Tibial artery (tissue), 4 donors: Measurements from ENCODE around the gene FGF14.

Experiments
- DNase-seq, 2 donors: peaks; one replicate each; pipeline ENCODE4 v3.0.0-alpha.2; 2019
- H3K27ac ChIP-seq, 2 donors: fragments of 200-600 bp; sonication (generic) in 1 of 2; 1 replicate in 1 of 2; 2 replicates in 1 of 2; pipeline ENCODE4 v1.5.1; 2018 to 2019; ENCODE audit warnings: mild to moderate bottlenecking in 1 of 2
- H3K27me3 ChIP-seq, 2 donors: fragments of 200-600 bp; sonication (generic) in 1 of 2; one replicate each; pipeline versions ENCODE4 v1.5.1 to v1.6.0; 2016 to 2019
- H3K36me3 ChIP-seq, 3 donors: fragments of 200-600 bp; sonication (generic) in 2 of 3; one replicate each; pipeline ENCODE4 v1.5.1; 2016 to 2019; ENCODE audit warnings: mild to moderate bottlenecking in 2 of 3
- H3K4me1 ChIP-seq, 4 donors: fragments of 200-600 bp; sonication (generic) in 2 of 4; 1 replicate in 3 of 4; 2 replicates in 1 of 4; pipeline ENCODE4 v1.5.1; 2016 to 2019
- H3K4me3 ChIP-seq, 2 donors: fragments of 200-600 bp; sonication (generic) in 1 of 2; 1 replicate in 1 of 2; 2 replicates in 1 of 2; pipeline ENCODE4 v1.5.1; 2018 to 2019; ENCODE audit warnings: mild to moderate bottlenecking in 2 of 2
- H3K9me3 ChIP-seq, 3 donors: fragments of 200-600 bp; sonication (generic) in 1 of 3; one replicate each; pipeline ENCODE4 v1.5.1; 2016 to 2019
- CTCF ChIP-seq, 2 experiments: fragments of 200-600 bp in 1 of 2; fragments of 450-650 bp in 1 of 2; IDR thresholded peaks; one replicate each; pipeline ENCODE4 v1.5.1; 2017 to 2019; ENCODE audit warnings: antibody characterized with exemption in 2 of 2, mild to moderate bottlenecking in 1 of 2, moderate library complexity in 1 of 2
- intact Hi-C: fragments of 100-400 bp; cut with DNase I; formaldehyde crosslinking; loops from one replicate; pipeline ENCODE4 v1.15.0; 2023; ENCODE audit warnings: low total_unique reads

The FGF14 gene

GRCh38 chr13:102380012-102380411 is 21.8 kb downstream of the FGF14 start:
- Histone ChIP-seq H3K27ac (no peak overlapping the region), H3K4me3 (no peak overlapping the region), H3K27me3 (no peaks in the 10 kb centered on the region), H3K4me1 (no peaks in the 10 kb centered on the region), H3K9me3 (no peaks in the 10 kb centered on the region), H3K36me3 (no peaks in the 10 kb centered on the region)
- no peak for DNase-seq
- no peak for TF ChIP-seq CTCF (IDR thresholded peaks at IDR 0.05)
- intact Hi-C loops = no loop called here

- no peak for TF ChIP-seq CTCF (IDR thresholded peaks at IDR 0.05)
- no peaks in the 10 kb centered on the region for H3K4me1 ChIP-seq
- no peaks in the 10 kb centered on the region for H3K9me3 ChIP-seq
- H3K27ac ChIP-seq = no peak overlapping the region
- intact Hi-C loops = no loop called here
- H3K27me3 ChIP-seq = no peaks in the 10 kb centered on the region
- H3K4me3 ChIP-seq = no peak overlapping the region
- H3K36me3 ChIP-seq = no peaks in the 10 kb centered on the region
- DNase-seq = no peak
Measured at GRCh38 chr13:102376318-102376717, 25.5 kb downstream of the FGF14 start.

- no peaks in the 10 kb centered on the region for H3K9me3 ChIP-seq
- no peaks in the 10 kb centered on the region for H3K4me1 ChIP-seq
- no peak for TF ChIP-seq CTCF (IDR thresholded peaks at IDR 0.05)
- H3K36me3 ChIP-seq = no peaks in the 10 kb centered on the region
- no peak overlapping the region for H3K27ac ChIP-seq
- no peaks in the 10 kb centered on the region for H3K27me3 ChIP-seq
- intact Hi-C loops = no loop called here
- no peak overlapping the region for H3K4me3 ChIP-seq
- DNase-seq = no peak
Measured at GRCh38 chr13:102374726-102375125, 27.1 kb downstream of the FGF14 start.

- Histone ChIP-seq H3K4me3 (no peak overlapping the region), H3K36me3 (no peaks in the 10 kb centered on the region), H3K27ac (no peak overlapping the region), H3K4me1 (no peaks in the 10 kb centered on the region), H3K27me3 (no peaks in the 10 kb centered on the region), H3K9me3 (no peaks in the 10 kb centered on the region)
- intact Hi-C loops = no loop called here
- no peak for TF ChIP-seq CTCF (IDR thresholded peaks at IDR 0.05)
- DNase-seq = no peak
Measured at GRCh38 chr13:102374233-102374632, 27.6 kb downstream of the FGF14 start.

GRCh38 chr13:102373221-102373620 is 28.6 kb downstream of the FGF14 start:
- no peak overlapping the region for H3K27ac ChIP-seq
- H3K9me3 ChIP-seq = no peaks in the 10 kb centered on the region
- H3K27me3 ChIP-seq = no peaks in the 10 kb centered on the region
- H3K4me1 ChIP-seq = no peaks in the 10 kb centered on the region
- no peak for DNase-seq
- no peaks in the 10 kb centered on the region for H3K36me3 ChIP-seq
- intact Hi-C loops = no loop called here
- no peak for TF ChIP-seq CTCF (IDR thresholded peaks at IDR 0.05)
- H3K4me3 ChIP-seq = no peak overlapping the region

- TF ChIP-seq CTCF (IDR thresholded peaks at IDR 0.05) = no peak
- Histone ChIP-seq H3K9me3 (no peaks in the 10 kb centered on the region), H3K4me1 (no peaks in the 10 kb centered on the region), H3K27ac (no peak overlapping the region), H3K27me3 (no peaks in the 10 kb centered on the region), H3K4me3 (no peak overlapping the region), H3K36me3 (no peaks in the 10 kb centered on the region)
- DNase-seq = no peak
- intact Hi-C loops = no loop called here
Measured at GRCh38 chr13:102369302-102369701, 32.5 kb downstream of the FGF14 start.
